ENCODE measurements around the gene WSCD2.

The WSCD2 gene

GRCh38 chr12:108129017-108129812 lies at the start of gene WSCD2:
TSS of gene WSCD2 (plus strand) at chr12:108129288. CDS start at chr12:108195833, 66,545 bp downstream.
- no peak for DNase-seq

GRCh38 chr12:108079721-108080120 lies 49.4 kb upstream of the WSCD2 start:
- no peak for DNase-seq

GRCh38 chr12:108080363-108080762 lies 48.7 kb upstream of the WSCD2 start:
- no peak for DNase-seq

GRCh38 chr12:108082485-108082884 lies 46.6 kb upstream of the WSCD2 start:
- no peak for DNase-seq

- DNase-seq: no peak
Measured at GRCh38 chr12:108087900-108088299, 41.2 kb upstream of the WSCD2 start.

- no peak for DNase-seq
Measured at GRCh38 chr12:108090107-108090899, 38.8 kb upstream of the WSCD2 start.

- DNase-seq: no peak
Measured at GRCh38 chr12:108090932-108091678, 38.0 kb upstream of the WSCD2 start.

- DNase-seq: no peak
Measured at GRCh38 chr12:108091679-108092051, 37.4 kb upstream of the WSCD2 start.

- DNase-seq: no peak
Measured at GRCh38 chr12:108093209-108093608, 35.9 kb upstream of the WSCD2 start.

- DNase-seq: no peak
Measured at GRCh38 chr12:108094056-108094649, 34.9 kb upstream of the WSCD2 start.

GRCh38 chr12:108097160-108097911 lies 31.8 kb upstream of the WSCD2 start:
- no peak for DNase-seq

- DNase-seq: no peak
Measured at GRCh38 chr12:108098374-108098773, 30.7 kb upstream of the WSCD2 start.

GRCh38 chr12:108099073-108099472 lies 30.0 kb upstream of the WSCD2 start:
- no peak for DNase-seq

- no peak for DNase-seq
Measured at GRCh38 chr12:108099778-108100489, 29.2 kb upstream of the WSCD2 start.

GRCh38 chr12:108101605-108102175 lies 27.4 kb upstream of the WSCD2 start:
- no peak for DNase-seq

GRCh38 chr12:108102363-108102762 lies 26.7 kb upstream of the WSCD2 start:
- DNase-seq: no peak

GRCh38 chr12:108103087-108103486 lies 26.0 kb upstream of the WSCD2 start:
- DNase-seq: no peak

GRCh38 chr12:108103517-108103916 lies 25.6 kb upstream of the WSCD2 start:
- DNase-seq: no peak

GRCh38 chr12:108104657-108105056 lies 24.4 kb upstream of the WSCD2 start:
- DNase-seq: no peak

- DNase-seq: no peak
Measured at GRCh38 chr12:108106599-108106998, 22.5 kb upstream of the WSCD2 start.

- DNase-seq: no peak
Measured at GRCh38 chr12:108107293-108107692, 21.8 kb upstream of the WSCD2 start.

Data from NCI-H1436 (cell line).